Breast epithelium (tissue), 4 donors: ENCODE measurements around the gene EPHA1. TPM values are rescaled to one million over a fixed set of nuclear protein-coding genes. Genes with fewer than 3 reads are reported as not detected.

Experiments
- DNase-seq, 2 donors: peaks; one replicate each; pipeline ENCODE4 v3.0.0-alpha.2; 2019; ENCODE audit warnings: low spot score in 2 of 2
- H3K27ac ChIP-seq, 2 donors: fragments of 200-600 bp; sonication (generic) in 1 of 2; one replicate each; pipeline ENCODE4 v1.5.1; 2016 to 2019; ENCODE audit warnings: mild to moderate bottlenecking in 1 of 2
- H3K27me3 ChIP-seq, 2 donors: fragments of 200-600 bp; sonication (generic) in 1 of 2; one replicate each; pipeline versions ENCODE4 v1.5.1 to v1.6.0; 2017 to 2019; ENCODE audit warnings: control low read depth in 1 of 2, mild to moderate bottlenecking in 1 of 2
- H3K36me3 ChIP-seq: fragments of 200-600 bp; one replicate; pipeline ENCODE4 v1.5.1; 2019
- H3K4me1 ChIP-seq, 2 donors: fragments of 200-600 bp; sonication (generic); one replicate each; pipeline ENCODE4 v1.5.1; 2016 to 2019; ENCODE audit warnings: control low read depth in 1 of 2
- H3K4me3 ChIP-seq, 3 donors: fragments of 200-600 bp; sonication (generic); 1 replicate in 2 of 3; 2 replicates in 1 of 3; pipeline ENCODE4 v1.5.1; 2016 to 2019; ENCODE audit warnings: mild to moderate bottlenecking in 3 of 3, moderate library complexity in 2 of 3
- H3K9me3 ChIP-seq, 2 donors: fragments of 200-600 bp; sonication (generic) in 1 of 2; one replicate each; pipeline ENCODE4 v1.5.1; 2016 to 2019; ENCODE audit warnings: control low read depth in 1 of 2
- CTCF ChIP-seq, 3 donors: fragments of 450-650 bp; IDR thresholded peaks; one replicate each; pipeline ENCODE4 v1.5.1; 2016 to 2017; ENCODE audit warnings: antibody characterized with exemption in 3 of 3, mild to moderate bottlenecking in 3 of 3, moderate library complexity in 3 of 3
- POLR2A ChIP-seq: fragments of 450-650 bp; IDR thresholded peaks from one replicate; pipeline ENCODE4 v1.6.1; 2016; ENCODE audit warnings: antibody characterized with exemption, mild to moderate bottlenecking, moderate library complexity
- POLR2AphosphoS5 ChIP-seq, 3 donors: sonication (generic); formaldehyde crosslinking; IDR thresholded peaks; one replicate each; pipeline ENCODE4 v1.6.1; 2017; ENCODE audit warnings: antibody characterized with exemption in 3 of 3
- intact Hi-C: fragments of 100-400 bp; cut with DNase I; formaldehyde crosslinking; loops from one replicate; pipeline ENCODE4 v1.15.1; 2023; ENCODE audit warnings: low total_unique reads
- total RNA-seq, 3 donors: library from RNA; depleted of rRNA; stranded (reverse); fragments of >200 nt; gene quantifications; one replicate each; pipeline ENCODE4 v1.1.0, GENCODE V29; 2016

Gene EPHA1
- total RNA-seq, 3 donors from 2014 or later = 11.8 to 15.4 TPM; not detected in 1

DNA sequence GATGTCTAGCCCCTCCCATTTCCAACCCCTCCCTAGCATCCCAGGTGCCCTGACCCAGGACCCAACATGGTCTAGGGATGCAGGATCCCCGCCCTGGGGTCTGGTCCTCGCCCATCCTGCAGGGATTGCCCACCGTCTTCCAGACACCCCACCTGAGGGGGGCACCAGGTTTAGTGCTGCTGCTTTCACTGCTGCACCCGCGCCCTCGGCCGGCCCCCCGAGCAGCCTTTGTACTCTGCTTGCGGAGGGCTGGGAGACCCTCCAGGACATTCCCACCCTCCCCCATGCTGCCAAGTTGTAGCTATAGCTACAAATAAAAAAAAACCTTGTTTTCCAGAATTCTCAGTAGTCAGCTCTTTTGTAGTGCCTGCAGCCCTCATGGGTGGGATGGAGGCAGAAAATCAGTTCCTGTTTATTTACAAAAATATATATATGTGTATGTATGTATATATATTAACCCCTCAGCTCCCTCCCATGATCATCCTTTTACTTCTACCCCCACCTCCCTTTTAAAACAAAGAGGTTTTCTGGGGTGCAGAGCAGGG lies 17.8 kb downstream of the EPHA1 start:
- H3K4me3 ChIP-seq = peak overlapping the region in 1 of 3 donors; percentile 50
- no peaks in the 10 kb centered on the region for H3K9me3 ChIP-seq
- H3K4me1 ChIP-seq = peaks cover 22% of the 10 kb centered on the region in 2 donors
- H3K36me3 ChIP-seq = no peaks in the 10 kb centered on the region
- peak overlapping the region; percentile 76 to 100 for H3K27ac ChIP-seq
- DNase-seq = no peak
- intact Hi-C loops = no loop called here
- no peak for TF ChIP-seq POLR2A
- TF ChIP-seq POLR2AphosphoS5 (IDR thresholded peaks at IDR 0.05) = no peak
- no peak for TF ChIP-seq CTCF (IDR thresholded peaks at IDR 0.05)
- H3K27me3 ChIP-seq = no peaks in the 10 kb centered on the region

DNA sequence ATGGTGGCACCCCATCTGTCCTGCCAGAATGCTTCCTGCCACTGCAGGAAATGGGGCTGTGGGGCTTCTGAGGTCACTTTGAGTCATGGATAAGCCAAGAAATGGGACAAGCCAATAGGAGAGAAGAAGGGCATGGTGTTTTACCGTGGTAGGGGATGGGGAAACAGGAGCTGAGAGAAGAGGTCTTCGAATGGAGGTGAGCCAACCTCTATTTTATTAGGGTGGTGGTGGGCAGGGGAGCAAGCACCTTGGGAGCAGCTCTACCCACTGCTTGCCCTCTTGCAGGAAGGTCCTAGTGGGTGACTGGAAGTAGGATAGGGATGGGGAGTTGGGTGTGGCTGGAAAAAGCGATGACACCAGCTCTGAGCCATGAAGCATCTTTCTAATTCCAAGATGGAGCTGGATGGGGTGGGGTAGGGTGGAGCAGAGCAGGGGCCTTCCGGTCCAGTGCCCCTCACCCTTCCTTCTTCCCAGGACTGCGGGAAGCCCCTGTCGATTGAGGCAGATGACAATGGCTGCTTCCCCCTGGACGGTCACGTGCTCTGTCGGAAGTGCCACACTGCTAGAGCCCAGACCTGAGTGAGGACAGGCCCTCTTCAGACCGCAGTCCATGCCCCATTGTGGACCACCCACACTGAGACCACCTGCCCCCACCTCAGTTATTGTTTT lies 18.4 kb downstream of the EPHA1 start:
- Histone ChIP-seq H3K27ac (peak overlapping the region; percentile 76 to 100), H3K4me1 (peaks cover 22 to 23% of the 10 kb centered on the region in 2 donors), H3K4me3 (no peak overlapping the region), H3K27me3 (no peaks in the 10 kb centered on the region), H3K36me3 (no peaks in the 10 kb centered on the region), H3K9me3 (no peaks in the 10 kb centered on the region)
- DNase-seq = no peak
- intact Hi-C loops = no loop called here
- TF ChIP-seq CTCF (IDR thresholded peaks at IDR 0.05) (no peak), POLR2A (no peak), POLR2AphosphoS5 (IDR thresholded peaks at IDR 0.05) (no peak)

- DNase-seq = no peak
- peaks cover 22 to 23% of the 10 kb centered on the region in 2 donors for H3K4me1 ChIP-seq
- intact Hi-C loops = no loop called here
- TF ChIP-seq CTCF (IDR thresholded peaks at IDR 0.05) (no peak), POLR2AphosphoS5 (IDR thresholded peaks at IDR 0.05) (no peak), POLR2A (no peak)
- H3K27me3 ChIP-seq = no peaks in the 10 kb centered on the region
- peak overlapping the region; percentile 76 to 100 for H3K27ac ChIP-seq
- no peaks in the 10 kb centered on the region for H3K9me3 ChIP-seq
- H3K36me3 ChIP-seq = no peaks in the 10 kb centered on the region
- H3K4me3 ChIP-seq = peak overlapping the region in 1 of 3 donors; percentile 15
Observed at GRCh38 chr7:143389316-143390103, 19.1 kb downstream of the EPHA1 start.

- intact Hi-C loops = no loop called here
- H3K4me3 ChIP-seq = peak overlapping the region in 1 of 3 donors; percentile 87
- no peaks in the 10 kb centered on the region for H3K9me3 ChIP-seq
- no peak for DNase-seq
- H3K27ac ChIP-seq = peak overlapping the region; percentile 76 to 100
- peaks cover 26 to 27% of the 10 kb centered on the region in 2 donors for H3K4me1 ChIP-seq
- H3K36me3 ChIP-seq = no peaks in the 10 kb centered on the region
- TF ChIP-seq POLR2A = no peak
- no peaks in the 10 kb centered on the region for H3K27me3 ChIP-seq
Observed at GRCh38 chr7:143388491-143389101, 20.1 kb downstream of the EPHA1 start.

- no peaks in the 10 kb centered on the region for H3K36me3 ChIP-seq
- DNase-seq = no peak
- H3K4me3 ChIP-seq = peak overlapping the region in 1 of 3 donors; percentile 87
- H3K27me3 ChIP-seq = no peaks in the 10 kb centered on the region
- peaks cover 26 to 31% of the 10 kb centered on the region in 2 donors for H3K4me1 ChIP-seq
- peak overlapping the region; percentile 98 to 100 for H3K27ac ChIP-seq
- intact Hi-C loops = no loop called here
- TF ChIP-seq POLR2AphosphoS5 (IDR thresholded peaks at IDR 0.05) = no peak
- TF ChIP-seq CTCF (IDR thresholded peaks at IDR 0.05) = no peak
- no peak for TF ChIP-seq POLR2A
- no peaks in the 10 kb centered on the region for H3K9me3 ChIP-seq
Observed at GRCh38 chr7:143388051-143388450, 20.6 kb downstream of the EPHA1 start.
